Measurements from ENCODE around the gene SAMD14.
A peak's percentile ranks its signal among the peaks of the same experiment; 100 is the strongest.

Gene SAMD14

GRCh38 chr17:50139950-50140885, 10.3 kb upstream of the SAMD14 start:
- no peak overlapping the region for H3K9ac ChIP-seq
- H3K27ac ChIP-seq, result peak overlapping the region; percentile 45
- H2AFZ ChIP-seq, result no peak overlapping the region
- no peaks in the 10 kb centered on the region for H3K79me2 ChIP-seq
- H3K9me3 ChIP-seq (ENCODE audit: control insufficient read depth, low read length), result no peaks in the 10 kb centered on the region
- H3K27me3 ChIP-seq (ENCODE audit: control insufficient read depth, insufficient read depth, low read length), result no peaks in the 10 kb centered on the region
- peak; percentile 93 for TF ChIP-seq CTCF (IDR thresholded peaks at IDR 0.05)
- no peaks in the 10 kb centered on the region for H3K36me3 ChIP-seq (ENCODE audit: control insufficient read depth, insufficient read depth, low read length)
- no peak overlapping the region for H3K4me2 ChIP-seq (ENCODE audit: low read length)
- no peak overlapping the region for H3K4me3 ChIP-seq (ENCODE audit: low read depth, low read length)
- H3K4me1 ChIP-seq, result peaks cover 3% of the 10 kb centered on the region

GRCh38 chr17:50139185-50139783, 9.3 kb upstream of the SAMD14 start:
- no peak overlapping the region for H3K4me2 ChIP-seq (ENCODE audit: low read length)
- TF ChIP-seq CTCF (IDR thresholded peaks at IDR 0.05), result no peak
- no peaks in the 10 kb centered on the region for H3K27me3 ChIP-seq (ENCODE audit: control insufficient read depth, insufficient read depth, low read length)
- H3K9ac ChIP-seq, result no peak overlapping the region
- H2AFZ ChIP-seq, result no peak overlapping the region
- H3K79me2 ChIP-seq, result no peaks in the 10 kb centered on the region
- H3K9me3 ChIP-seq (ENCODE audit: control insufficient read depth, low read length), result no peaks in the 10 kb centered on the region
- peaks cover 3% of the 10 kb centered on the region for H3K4me1 ChIP-seq
- peak overlapping the region; percentile 32 for H3K27ac ChIP-seq
- no peak overlapping the region for H3K4me3 ChIP-seq (ENCODE audit: low read depth, low read length)
- no peaks in the 10 kb centered on the region for H3K36me3 ChIP-seq (ENCODE audit: control insufficient read depth, insufficient read depth, low read length)

GRCh38 chr17:50137042-50137441, 7.1 kb upstream of the SAMD14 start:
- no peaks in the 10 kb centered on the region for H3K9me3 ChIP-seq (ENCODE audit: control insufficient read depth, low read length)
- no peaks in the 10 kb centered on the region for H3K36me3 ChIP-seq (ENCODE audit: control insufficient read depth, insufficient read depth, low read length)
- H3K27me3 ChIP-seq (ENCODE audit: control insufficient read depth, insufficient read depth, low read length), result no peaks in the 10 kb centered on the region
- H3K4me3 ChIP-seq (ENCODE audit: low read depth, low read length), result no peak overlapping the region
- H3K27ac ChIP-seq, result no peak overlapping the region
- H3K4me2 ChIP-seq (ENCODE audit: low read length), result no peak overlapping the region
- H2AFZ ChIP-seq, result no peak overlapping the region
- peaks cover 17% of the 10 kb centered on the region for H3K4me1 ChIP-seq
- TF ChIP-seq CTCF (IDR thresholded peaks at IDR 0.05), result no peak
- no peaks in the 10 kb centered on the region for H3K79me2 ChIP-seq
- no peak overlapping the region for H3K9ac ChIP-seq

- H3K79me2 ChIP-seq, result no peaks in the 10 kb centered on the region
- no peak for TF ChIP-seq CTCF (IDR thresholded peaks at IDR 0.05)
- H3K36me3 ChIP-seq (ENCODE audit: control insufficient read depth, insufficient read depth, low read length), result no peaks in the 10 kb centered on the region
- H3K9me3 ChIP-seq (ENCODE audit: control insufficient read depth, low read length), result no peaks in the 10 kb centered on the region
- no peaks in the 10 kb centered on the region for H3K27me3 ChIP-seq (ENCODE audit: control insufficient read depth, insufficient read depth, low read length)
- H3K4me2 ChIP-seq (ENCODE audit: low read length), result no peak overlapping the region
- H3K27ac ChIP-seq, result no peak overlapping the region
- H3K4me1 ChIP-seq, result peaks cover 17% of the 10 kb centered on the region
- H3K4me3 ChIP-seq (ENCODE audit: low read depth, low read length), result no peak overlapping the region
- H3K9ac ChIP-seq, result no peak overlapping the region
- H2AFZ ChIP-seq, result no peak overlapping the region
Observed at GRCh38 chr17:50136096-50136687, 6.2 kb upstream of the SAMD14 start.

Data from parathyroid adenoma (tissue), 2 donors.